Measurements from ENCODE around the gene OGFRL1.

Gene OGFRL1

GRCh38 chr6:71298459-71298858, 9.8 kb downstream of the OGFRL1 start:
- TF ChIP-seq POU6F1 (CRISPR knock-in tag; IDR thresholded peaks at IDR 0.05; ENCODE audit: borderline replicate concordance, low read depth) (no peak), TOX (CRISPR knock-in tag; IDR thresholded peaks at IDR 0.05; ENCODE audit: borderline replicate concordance) (peak; percentile 38; the same call in 1 of the 2 replicates), ZNF8 (CRISPR knock-in tag; IDR thresholded peaks at IDR 0.05) (no peak)
- ATAC-seq = peak; percentile 34; the same call in 1 of the 3 replicates

- TF ChIP-seq OSR1 (CRISPR knock-in tag; IDR thresholded peaks at IDR 0.05) = no peak
- TF ChIP-seq PPARA (CRISPR knock-in tag; IDR thresholded peaks at IDR 0.05; ENCODE audit: borderline replicate concordance) = no peak
- no peak for TF ChIP-seq RARB (CRISPR knock-in tag; IDR thresholded peaks at IDR 0.05)
- TF ChIP-seq ZNF70 (CRISPR knock-in tag; IDR thresholded peaks at IDR 0.05) = no peak
- no peak for TF ChIP-seq ZNF8 (CRISPR knock-in tag; IDR thresholded peaks at IDR 0.05)
- no peak for TF ChIP-seq ZFP30 (CRISPR knock-in tag; IDR thresholded peaks at IDR 0.05)
- TF ChIP-seq ARNTL (CRISPR knock-in tag; IDR thresholded peaks at IDR 0.05; ENCODE audit: borderline replicate concordance, low read depth) = no peak
- TF ChIP-seq CSRNP3 (CRISPR knock-in tag; IDR thresholded peaks at IDR 0.05) = no peak
- TF ChIP-seq CREB5 (CRISPR knock-in tag; IDR thresholded peaks at IDR 0.05; ENCODE audit: low read depth) = no peak
- no peak for ATAC-seq
These were observed 11.2 kb downstream of the OGFRL1 start for GRCh38 chr6:71299541-71300470.

- TF ChIP-seq CREB5 (CRISPR knock-in tag; IDR thresholded peaks at IDR 0.05; ENCODE audit: low read depth) = no peak
- no peak for TF ChIP-seq SNAI2 (CRISPR knock-in tag; IDR thresholded peaks at IDR 0.05)
- no peak for TF ChIP-seq ZC3H10 (CRISPR knock-in tag; IDR thresholded peaks at IDR 0.05)
- TF ChIP-seq ARNTL (CRISPR knock-in tag; IDR thresholded peaks at IDR 0.05; ENCODE audit: borderline replicate concordance, low read depth) = no peak
- TF ChIP-seq ZNF70 (CRISPR knock-in tag; IDR thresholded peaks at IDR 0.05) = no peak
- no peak for ATAC-seq
These were observed 12.1 kb downstream of the OGFRL1 start for GRCh38 chr6:71300561-71301168.

GRCh38 chr6:71301546-71301945, 12.9 kb downstream of the OGFRL1 start:
- no peak for ATAC-seq
- TF ChIP-seq TSHZ2 (CRISPR knock-in tag; IDR thresholded peaks at IDR 0.05) (no peak), CSRNP3 (CRISPR knock-in tag; IDR thresholded peaks at IDR 0.05) (no peak)

Measured in SK-N-SH treated with all-trans-retinoic acid at 6 μM for 48 hours (cell line).